Calu3 (cell line): ENCODE measurements around the gene DENND4C. TPM values are rescaled to one million over a fixed set of nuclear protein-coding genes. Genes with fewer than 3 reads are reported as not detected.

Experiments used
- BruUV-seq: library from RNA; stranded (reverse); fragments of 400-500 nt; replicated peaks from 2 replicates; lab custom pipeline; 2021; lab: Mats Ljungman, UMichigan
- CTCF ChIA-PET: fragments of 300-600 bp; sonication (Branson Sonifier 250); formaldehyde crosslinking; loops from one replicate; lab custom pipeline; 2022; ENCODE audit warnings: antibody characterized with exemption; lab: Charles Lee
- DNase-seq: peaks from one replicate; pipeline ENCODE4 v3.0.0; 2022
- H3K27ac Mint-ChIP-seq: one replicate; pipeline ENCODE4 v1.8.0; 2022; ENCODE audit warnings: mixed read lengths; ENCODE audit not compliant: unreplicated experiment
- H3K27me3 Mint-ChIP-seq: one replicate; pipeline ENCODE4 v1.8.0; 2022; ENCODE audit warnings: mixed read lengths; ENCODE audit not compliant: unreplicated experiment
- H3K36me3 Mint-ChIP-seq: one replicate; pipeline ENCODE4 v1.8.0; 2022; ENCODE audit warnings: mild to moderate bottlenecking, moderate library complexity, mixed read lengths; ENCODE audit not compliant: insufficient read depth, unreplicated experiment
- H3K4me1 Mint-ChIP-seq: one replicate; pipeline ENCODE4 v1.8.0; 2022; ENCODE audit warnings: mild to moderate bottlenecking, low read depth, mixed read lengths; ENCODE audit not compliant: unreplicated experiment
- H3K4me3 Mint-ChIP-seq: one replicate; pipeline ENCODE4 v1.8.0; 2022; ENCODE audit warnings: mild to moderate bottlenecking, low read depth, moderate library complexity, mixed read lengths; ENCODE audit not compliant: unreplicated experiment
- H3K9me3 Mint-ChIP-seq: one replicate; pipeline ENCODE4 v1.8.0; 2022; ENCODE audit warnings: low read depth, mixed read lengths; ENCODE audit not compliant: unreplicated experiment
- intact Hi-C: fragments of 100-400 bp; cut with micrococcal nuclease; formaldehyde crosslinking; loops from one replicate; pipeline ENCODE4 v1.10.0; 2022; ENCODE audit not compliant: unreplicated experiment
- total RNA-seq: library from RNA; stranded (reverse); gene quantifications from 2 replicates; pipeline ENCODE4 v1.2.3, GENCODE V29; 2022
- TF ChIP-seq, protein P1 (sequence below): fragments of 200-600 bp; IDR thresholded peaks from one replicate; pipeline ENCODE4 v1.8.0; 2022; ENCODE audit warnings: antibody characterized with exemption; ENCODE audit not compliant: unreplicated experiment

Gene DENND4C
- total RNA-seq, 1 experiment from 2014 or later: 28.5 TPM

GRCh38 chr9:19283072-19283710 is 52.7 kb downstream of the DENND4C start:
- TF ChIP-seq, protein P1, sequence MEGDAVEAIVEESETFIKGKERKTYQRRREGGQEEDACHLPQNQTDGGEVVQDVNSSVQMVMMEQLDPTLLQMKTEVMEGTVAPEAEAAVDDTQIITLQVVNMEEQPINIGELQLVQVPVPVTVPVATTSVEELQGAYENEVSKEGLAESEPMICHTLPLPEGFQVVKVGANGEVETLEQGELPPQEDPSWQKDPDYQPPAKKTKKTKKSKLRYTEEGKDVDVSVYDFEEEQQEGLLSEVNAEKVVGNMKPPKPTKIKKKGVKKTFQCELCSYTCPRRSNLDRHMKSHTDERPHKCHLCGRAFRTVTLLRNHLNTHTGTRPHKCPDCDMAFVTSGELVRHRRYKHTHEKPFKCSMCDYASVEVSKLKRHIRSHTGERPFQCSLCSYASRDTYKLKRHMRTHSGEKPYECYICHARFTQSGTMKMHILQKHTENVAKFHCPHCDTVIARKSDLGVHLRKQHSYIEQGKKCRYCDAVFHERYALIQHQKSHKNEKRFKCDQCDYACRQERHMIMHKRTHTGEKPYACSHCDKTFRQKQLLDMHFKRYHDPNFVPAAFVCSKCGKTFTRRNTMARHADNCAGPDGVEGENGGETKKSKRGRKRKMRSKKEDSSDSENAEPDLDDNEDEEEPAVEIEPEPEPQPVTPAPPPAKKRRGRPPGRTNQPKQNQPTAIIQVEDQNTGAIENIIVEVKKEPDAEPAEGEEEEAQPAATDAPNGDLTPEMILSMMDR: no peak

DNA sequence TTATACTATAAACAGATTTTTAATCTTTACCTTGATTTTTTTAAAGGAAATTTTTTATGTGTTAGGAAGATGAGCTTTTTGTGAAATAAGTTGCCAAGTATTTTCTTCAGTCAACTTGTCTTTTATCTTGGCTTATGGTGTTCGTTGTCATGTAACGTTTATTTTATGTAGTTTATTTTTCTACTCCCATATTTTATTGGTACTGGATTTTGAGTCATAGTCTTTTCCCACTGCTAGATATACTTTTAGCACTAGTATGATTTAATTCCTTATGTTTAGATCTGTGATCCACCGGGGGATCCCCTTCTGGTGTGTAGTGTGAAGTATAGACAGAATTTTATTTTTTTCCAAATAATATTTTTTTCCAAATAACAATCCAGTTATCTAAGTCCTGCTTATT is 54.2 kb downstream of the DENND4C start:
- no peaks in the 10 kb centered on the region for H3K36me3 Mint-ChIP-seq
- no peak overlapping the region for H3K27ac Mint-ChIP-seq
- H3K4me1 Mint-ChIP-seq: peaks cover 21% of the 10 kb centered on the region
- DNase-seq: no peak
- H3K27me3 Mint-ChIP-seq: no peaks in the 10 kb centered on the region
- BruUV-seq: no TSS peak
- intact Hi-C loops: loop anchor here (5.0 kb wide), 1 partner anchor 52 kb away; the partner anchor contains the start of gene DENND4C
- TF ChIP-seq, protein P1: no peak
- no peak overlapping the region for H3K4me3 Mint-ChIP-seq
- no peaks in the 10 kb centered on the region for H3K9me3 Mint-ChIP-seq
- CTCF ChIA-PET: interaction anchor here (0.6 to 0.7 kb wide), 2 partner anchors 39 to 1712 kb away, joined by 3 to 4 read pairs; no protein-coding TSS in a partner anchor

More at GRCh38 chr9:19283072-19283710, 52.7 kb downstream of the DENND4C start:
- intact Hi-C loops: loop anchor here (5.0 kb wide), 1 partner anchor 51 kb away; the partner anchor contains the start of gene DENND4C
- no peaks in the 10 kb centered on the region for H3K27me3 Mint-ChIP-seq
- no peak overlapping the region for H3K4me3 Mint-ChIP-seq
- no peak for DNase-seq
- H3K4me1 Mint-ChIP-seq: peaks cover 21% of the 10 kb centered on the region
- CTCF ChIA-PET: no interaction called here
- no peak overlapping the region for H3K27ac Mint-ChIP-seq
- H3K9me3 Mint-ChIP-seq: no peaks in the 10 kb centered on the region
- no TSS peak for BruUV-seq
- no peaks in the 10 kb centered on the region for H3K36me3 Mint-ChIP-seq

- Mint-ChIP-seq H3K9me3 (no peaks in the 10 kb centered on the region), H3K4me1 (peaks cover 21% of the 10 kb centered on the region), H3K4me3 (no peak overlapping the region), H3K27ac (no peak overlapping the region), H3K36me3 (peaks cover 7% of the 10 kb centered on the region), H3K27me3 (no peaks in the 10 kb centered on the region)
- TF ChIP-seq, protein P1: no peak
- CTCF ChIA-PET: no interaction called here
- intact Hi-C loops: no loop called here
- BruUV-seq: no TSS peak
- DNase-seq: peak; percentile 4
Measured at GRCh38 chr9:19286634-19287188, 56.2 kb downstream of the DENND4C start.

DNA sequence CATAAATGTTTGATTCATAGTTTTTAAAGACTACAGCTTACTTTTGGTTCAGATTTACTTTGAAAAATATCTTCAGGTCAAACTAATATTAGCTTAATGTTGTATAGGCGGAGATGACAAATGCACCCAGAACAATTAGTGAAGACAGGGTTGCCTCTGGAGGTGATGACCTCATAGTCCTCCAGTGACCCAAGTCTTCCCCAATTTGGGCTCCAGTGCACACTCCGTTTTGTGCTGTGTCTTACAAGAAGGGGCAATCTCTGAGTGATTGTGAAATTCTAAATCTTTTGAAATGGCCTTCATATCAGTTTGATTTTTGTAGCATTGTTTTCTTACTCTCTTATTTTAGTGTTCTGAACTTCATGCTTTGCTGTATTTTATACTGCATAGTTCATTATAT is 57.6 kb downstream of the DENND4C start:
- no TSS peak for BruUV-seq
- Mint-ChIP-seq H3K4me3 (no peak overlapping the region), H3K9me3 (no peaks in the 10 kb centered on the region), H3K36me3 (peaks cover 9% of the 10 kb centered on the region), H3K27me3 (no peaks in the 10 kb centered on the region), H3K27ac (no peak overlapping the region), H3K4me1 (peaks cover 21% of the 10 kb centered on the region)
- DNase-seq: no peak
- TF ChIP-seq, protein P1: no peak
- intact Hi-C loops: no loop called here
- CTCF ChIA-PET: no interaction called here
